Psoas muscle (tissue), 8 donors: ENCODE data around the gene ATG9A. TPM values are rescaled to one million over a fixed set of nuclear protein-coding genes. Genes with fewer than 3 reads are reported as not detected.

Experiments
- ATAC-seq, 4 donors: fragments of 200-7000 bp; cut with Tn5 transposase; one replicate each; pipeline ENCODE4 v1.9.1; 2020; ENCODE audit warnings: moderate library complexity in 3 of 4, mild to moderate bottlenecking in 2 of 4
- DNase-seq, 2 donors: peaks; one replicate each; pipeline ENCODE4 v3.0.0-alpha.2; 2020
- H3K27ac ChIP-seq: fragments of 200-600 bp; one replicate; pipeline ENCODE4 v1.8.0; 2022
- H3K27me3 ChIP-seq, 3 donors: fragments of 200-600 bp in 1 of 3; one replicate each; pipeline versions ENCODE4 v1.6.1 to v1.8.0; 2013 to 2022; ENCODE audit warnings: low read length in 2 of 3, mild to moderate bottlenecking in 2 of 3, moderate library complexity in 1 of 3; ENCODE audit not compliant: insufficient read depth in 3 of 3
- H3K36me3 ChIP-seq, 2 donors: fragments of 200-600 bp in 1 of 2; one replicate each; pipeline versions ENCODE4 v1.6.1 to v1.8.0; 2013 to 2022; ENCODE audit warnings: low read depth in 1 of 2, mild to moderate bottlenecking in 1 of 2, moderate library complexity in 1 of 2; ENCODE audit not compliant: insufficient read depth in 1 of 2
- H3K4me1 ChIP-seq: fragments of 200-600 bp; one replicate; pipeline ENCODE4 v1.8.0; 2022
- H3K4me3 ChIP-seq: fragments of 200-600 bp; one replicate; pipeline ENCODE4 v1.8.0; 2022; ENCODE audit warnings: mild to moderate bottlenecking
- H3K9me3 ChIP-seq: fragments of 200-600 bp; one replicate; pipeline ENCODE4 v1.8.0; 2022
- CTCF ChIP-seq: fragments of 200-600 bp; IDR thresholded peaks from one replicate; pipeline ENCODE4 v1.8.0; 2022; ENCODE audit warnings: antibody characterized with exemption
- WGBS, 3 donors: extraction: QIAGEN DNeasy Blood & Tissue Kit; methylation state at CpG; one replicate each; pipeline versions ENCODE4 v1.1.6 to v1.1.7; 2013; 5-methylcytosine and 5-hydroxymethylcytosine counted together
- intact Hi-C, 2 donors: fragments of 100-400 bp; cut with DNase I; formaldehyde crosslinking; loops; one replicate each; pipeline versions ENCODE4 v1.11.0 to v1.14.2; 2022
- polyA plus RNA-seq, 3 donors: library from polyadenylated mRNA; stranded (reverse); fragments of 200-250 nt; gene quantifications; one replicate each; pipeline ENCODE4 v1.2.3, GENCODE V29; 2013
- total RNA-seq, 4 donors: library from RNA; stranded (reverse); fragmentation: NEBNext Ultra II Directional in 2 of 4; extraction: Animal tissue kit (Norgen Biotek cat#: 25700) in 2 of 4; gene quantifications; one replicate each; pipeline versions ENCODE4 v1.2.1 to v1.2.4, GENCODE V29; 2021 to 2023
- donor health status: healthy with polysubstance abuse.
- donor health status: DM: no; HTN: no; CAD: no; lungs with moderate emphysema.
- donor health status: Bipolar disorder and iron deficiency.
- donor health status: healthy.
- donor health status: DM: yes; HTN: yes; CAD: no.
- donor health status: DM: no; HTN: no; CAD: no.
- donor health status: DM: no; HTN: no; CAD: no.
- donor health status: DM: yes; HTN: yes; CAD: no.

Gene ATG9A
- total and polyA plus RNA-seq, 7 donors: 41.6 to 180 (median 111) TPM

- ATAC-seq (no peak), DNase-seq (no peak)
- intact Hi-C loops: loop anchor here (10.0 kb wide), 5 partner anchors 195 to 775 kb away; partner anchors contain the start of genes CHPF (in 1 of the 2), CTDSP1 (in 1 of the 2), DNPEP (in 1 of the 2) and TMEM198 (in 1 of the 2)
- H3K36me3 ChIP-seq: peaks cover 0 to 31% of the 10 kb centered on the region in 2 donors
- no peaks in the 10 kb centered on the region for H3K27me3 ChIP-seq
- WGBS, 3 donors: 88 to 90% (median 89%) methylated on average over 10 of the region's 10 CpGs
- peak within 1 kb of the TSS; percentile 75 for H3K27ac ChIP-seq
- peaks cover 32% of the 10 kb centered on the region for H3K4me1 ChIP-seq
- no peak within 1 kb of the TSS for H3K4me3 ChIP-seq
- no peak for TF ChIP-seq CTCF
- H3K9me3 ChIP-seq: no peaks in the 10 kb centered on the region
Observed at GRCh38 chr2:219169930-219170654, 59.3 kb downstream of the ATG9A start, which contains the start of gene SLC23A3. Gene SLC23A3 (minus strand): TSS chr2:219170029. CDS start chr2:219169984, 45 bp downstream.

Other genes starting within 250 kb of the ATG9A start
- not detected for gene FEV, start 244.5 kb downstream of the ATG9A start, total RNA-seq
- gene FEV, start 244.5 kb downstream of the ATG9A start, polyA plus RNA-seq: not detected
- not detected for gene CRYBA2, start 236.2 kb downstream of the ATG9A start, total RNA-seq
- under 1 TPM in 1 of 3 donors, not detected in 2; 0.08 TPM for gene CRYBA2, start 236.2 kb downstream of the ATG9A start, polyA plus RNA-seq
- gene CFAP65, start 188.1 kb downstream of the ATG9A start, total RNA-seq: not detected
- gene CFAP65, start 188.1 kb downstream of the ATG9A start, polyA plus RNA-seq: not detected
- not detected for gene IHH, start 168.7 kb downstream of the ATG9A start, total RNA-seq
- gene IHH, start 168.7 kb downstream of the ATG9A start, polyA plus RNA-seq: under 1 TPM in 2 of 3 donors, not detected in 1; 0.03 to 0.12 TPM
- gene NHEJ1, start 68.8 kb downstream of the ATG9A start, total RNA-seq: 10 to 100 TPM; 11.5 to 18.5 (median 13.4) TPM
- gene NHEJ1, start 68.8 kb downstream of the ATG9A start, polyA plus RNA-seq: 10 to 100 TPM; 10.7 to 20.5 (median 15.5) TPM
- gene SLC23A3, start 59.6 kb downstream of the ATG9A start, total RNA-seq: under 1 TPM in 3 of 4 donors, not detected in 1; 0.12 to 0.86 (median 0.16) TPM
- under 1 TPM; 0.09 to 0.25 (median 0.10) TPM for gene SLC23A3, start 59.6 kb downstream of the ATG9A start, polyA plus RNA-seq
- gene CNPPD1, start 52.7 kb downstream of the ATG9A start, total RNA-seq: 10 to 100 TPM; 58.5 to 76.0 (median 70.0) TPM
- 10 to 100 TPM; 71.0 to 81.5 (median 72.7) TPM for gene CNPPD1, start 52.7 kb downstream of the ATG9A start, polyA plus RNA-seq
- gene RETREG2, start 51.4 kb downstream of the ATG9A start, total RNA-seq: 10 to 100 TPM; 28.1 to 38.1 (median 37.1) TPM
- 10 to 100 TPM; 36.5 to 71.4 (median 62.2) TPM for gene RETREG2, start 51.4 kb downstream of the ATG9A start, polyA plus RNA-seq
- gene ZFAND2B, start 22.9 kb downstream of the ATG9A start, total RNA-seq: 10 to 100 TPM; 19.0 to 26.6 (median 22.1) TPM
- 10 to 100 TPM; 22.4 to 46.2 (median 32.6) TPM for gene ZFAND2B, start 22.9 kb downstream of the ATG9A start, polyA plus RNA-seq
- gene ABCB6, start 10.7 kb downstream of the ATG9A start, total RNA-seq: 10 to 100 TPM; 24.4 to 55.7 (median 43.5) TPM
- 10 to 100 TPM; 31.0 to 64.9 (median 42.2) TPM for gene ABCB6, start 10.7 kb downstream of the ATG9A start, polyA plus RNA-seq
- 10 to 100 TPM in 3 of 4 donors, 1 to 10 TPM in 1; 9.3 to 29.4 (median 15.2) TPM for gene ANKZF1, start 170 bp upstream of the ATG9A start, total RNA-seq
- gene ANKZF1, start 170 bp upstream of the ATG9A start, polyA plus RNA-seq: 10 to 100 TPM in 2 of 3 donors, 1 to 10 TPM in 1; 8.7 to 27.8 (median 14.9) TPM
- gene GLB1L, start 15.8 kb upstream of the ATG9A start, total RNA-seq: 1 to 10 TPM in 1 of 4 donors, under 1 TPM in 3; 0.59 to 1.6 (median 0.92) TPM
- gene GLB1L, start 15.8 kb upstream of the ATG9A start, polyA plus RNA-seq: 1 to 10 TPM in 1 of 3 donors, under 1 TPM in 2; 0.55 to 3.7 (median 0.82) TPM
- 10 to 100 TPM; 11.6 to 16.7 (median 14.3) TPM for gene STK16, start 15.8 kb upstream of the ATG9A start, total RNA-seq
- gene STK16, start 15.8 kb upstream of the ATG9A start, polyA plus RNA-seq: 10 to 100 TPM; 15.8 to 38.5 (median 29.7) TPM
- not detected for gene TUBA4B, start 23.6 kb upstream of the ATG9A start, total RNA-seq
- under 1 TPM in 1 of 3 donors, not detected in 2; 0.06 TPM for gene TUBA4B, start 23.6 kb upstream of the ATG9A start, polyA plus RNA-seq
- gene TUBA4A, start 24.3 kb upstream of the ATG9A start, total RNA-seq: 100 to 1,000 TPM; 522 to 707 (median 613) TPM
- 100 to 1,000 TPM; 291 to 618 (median 508) TPM for gene TUBA4A, start 24.3 kb upstream of the ATG9A start, polyA plus RNA-seq
- 100 to 1,000 TPM in 3 of 4 donors, 10 to 100 TPM in 1; 93.1 to 173 (median 117) TPM for gene DNAJB2, start 49.7 kb upstream of the ATG9A start, total RNA-seq
- 100 to 1,000 TPM in 2 of 3 donors, 10 to 100 TPM in 1; 99.6 to 204 (median 100) TPM for gene DNAJB2, start 49.7 kb upstream of the ATG9A start, polyA plus RNA-seq
- gene PTPRN, start 79.8 kb upstream of the ATG9A start, total RNA-seq: 1 to 10 TPM in 1 of 4 donors, under 1 TPM in 1, not detected in 2; 0.91 to 1.1 TPM
- under 1 TPM; 0.03 to 0.17 (median 0.04) TPM for gene PTPRN, start 79.8 kb upstream of the ATG9A start, polyA plus RNA-seq
- not detected for gene RESP18, start 103.1 kb upstream of the ATG9A start, total RNA-seq
- not detected for gene RESP18, start 103.1 kb upstream of the ATG9A start, polyA plus RNA-seq
- 10 to 100 TPM; 60.9 to 88.3 (median 63.9) TPM for gene DNPEP, start 158.3 kb upstream of the ATG9A start, total RNA-seq
- gene DNPEP, start 158.3 kb upstream of the ATG9A start, polyA plus RNA-seq: 10 to 100 TPM; 46.7 to 93.1 (median 68.7) TPM
- over 10,000 TPM; 12,653 to 14,820 (median 13,821) TPM for gene DES, start 188.7 kb upstream of the ATG9A start, total RNA-seq
- gene DES, start 188.7 kb upstream of the ATG9A start, polyA plus RNA-seq: over 10,000 TPM in 2 of 3 donors, 1,000 to 10,000 TPM in 1; 8,143 to 13,925 (median 13,727) TPM
- gene SPEG, start 205.2 kb upstream of the ATG9A start, total RNA-seq: 100 to 1,000 TPM; 239 to 419 (median 304) TPM
- 100 to 1,000 TPM in 2 of 3 donors, 10 to 100 TPM in 1; 34.8 to 190 (median 133) TPM for gene SPEG, start 205.2 kb upstream of the ATG9A start, polyA plus RNA-seq